Astrocyte (in vitro differentiated cells and primary cell): Measurements from ENCODE around the gene HERC2. TPM values are rescaled to one million over a fixed set of nuclear protein-coding genes. Genes with fewer than 3 reads are reported as not detected.

ENCODE experiments used
- DNase-seq: peaks from one replicate; pipeline ENCODE4 v3.0.0-alpha.2; 2010; ENCODE audit warnings: low read depth
- FAIRE-seq: peaks from 2 replicates; lab custom pipeline; 2011; peaks lifted over from hg19 to GRCh38; lab: Jason Lieb, UNC
- H2AFZ ChIP-seq: 2 replicates; pipeline ENCODE4 v1.6.0; 2012; ENCODE audit warnings: low read depth, low read length, inconsistent platforms
- H3K27ac ChIP-seq: 2 replicates; pipeline ENCODE4 v1.5.1; 2011; ENCODE audit warnings: low read depth, low read length, inconsistent platforms
- H3K27me3 ChIP-seq: 2 replicates; pipeline ENCODE4 v1.6.0; 2011; ENCODE audit warnings: low read length, inconsistent platforms; ENCODE audit not compliant: insufficient read depth
- H3K36me3 ChIP-seq: 2 replicates; pipeline ENCODE4 v1.5.1; 2011; ENCODE audit warnings: low read length, inconsistent platforms; ENCODE audit not compliant: insufficient read depth
- H3K4me1 ChIP-seq: 2 replicates; pipeline ENCODE4 v1.5.1; 2011; ENCODE audit warnings: low read length, inconsistent platforms; ENCODE audit not compliant: insufficient read depth
- H3K4me2 ChIP-seq: 2 replicates; pipeline ENCODE4 v1.6.0; 2012; ENCODE audit warnings: low read length, inconsistent platforms
- H3K4me3 ChIP-seq: 2 replicates; pipeline ENCODE4 v1.5.1; 2011; ENCODE audit warnings: low read depth, mild to moderate bottlenecking, low read length, inconsistent platforms; ENCODE audit not compliant: insufficient read depth
- H3K79me2 ChIP-seq: 2 replicates; pipeline ENCODE4 v1.6.0; 2012; ENCODE audit warnings: mild to moderate bottlenecking, low read length, inconsistent platforms; ENCODE audit not compliant: insufficient read depth
- H3K9ac ChIP-seq: 2 replicates; pipeline ENCODE4 v1.6.0; 2012; ENCODE audit warnings: mild to moderate bottlenecking, low read length, inconsistent platforms
- H3K9me3 ChIP-seq: 2 replicates; pipeline ENCODE4 v1.5.1; 2012; ENCODE audit warnings: low read depth, mild to moderate bottlenecking, low read length, inconsistent platforms; ENCODE audit not compliant: insufficient read depth
- H4K20me1 ChIP-seq: 2 replicates; pipeline ENCODE4 v1.6.0; 2012; ENCODE audit warnings: low read length, inconsistent platforms; ENCODE audit not compliant: insufficient read depth
- H3K27ac Mint-ChIP-seq: one replicate; pipeline ENCODE4 v1.8.0; 2021; ENCODE audit warnings: mild to moderate bottlenecking, mixed read lengths; ENCODE audit not compliant: unreplicated experiment
- H3K27me3 Mint-ChIP-seq: one replicate; pipeline ENCODE4 v1.8.0; 2021; ENCODE audit warnings: low read depth, mixed read lengths; ENCODE audit not compliant: unreplicated experiment
- H3K36me3 Mint-ChIP-seq: one replicate; pipeline ENCODE4 v1.8.0; 2021; ENCODE audit warnings: low read depth, mixed read lengths; ENCODE audit not compliant: unreplicated experiment
- H3K4me1 Mint-ChIP-seq: one replicate; pipeline ENCODE4 v1.8.0; 2021; ENCODE audit warnings: low read depth, mixed read lengths; ENCODE audit not compliant: unreplicated experiment
- H3K4me3 Mint-ChIP-seq: one replicate; pipeline ENCODE4 v1.8.0; 2021; ENCODE audit warnings: mild to moderate bottlenecking, moderate library complexity, mixed read lengths; ENCODE audit not compliant: unreplicated experiment
- H3K9me3 Mint-ChIP-seq: one replicate; pipeline ENCODE4 v1.8.0; 2021; ENCODE audit warnings: mild to moderate bottlenecking, mixed read lengths; ENCODE audit not compliant: unreplicated experiment
- EZH2 ChIP-seq: IDR thresholded peaks from 2 replicates; pipeline ENCODE4 v1.6.1; 2012; ENCODE audit warnings: mild to moderate bottlenecking, low read length, inconsistent platforms; ENCODE audit not compliant: insufficient read depth
- total RNA-seq: library from RNA; stranded (reverse); gene quantifications from 2 replicates; pipeline ENCODE4 v1.2.1, GENCODE V29; 2021
- TF ChIP-seq, protein P1 (sequence below): IDR thresholded peaks from 2 replicates; pipeline ENCODE4 v1.5.1; 2011; ENCODE audit warnings: low read depth, mild to moderate bottlenecking, inconsistent platforms, low read length, moderate library complexity; ENCODE audit not compliant: insufficient read depth

HERC2 gene
- total RNA-seq, 1 donor from 2014 or later, result 61.5 TPM

DNA sequence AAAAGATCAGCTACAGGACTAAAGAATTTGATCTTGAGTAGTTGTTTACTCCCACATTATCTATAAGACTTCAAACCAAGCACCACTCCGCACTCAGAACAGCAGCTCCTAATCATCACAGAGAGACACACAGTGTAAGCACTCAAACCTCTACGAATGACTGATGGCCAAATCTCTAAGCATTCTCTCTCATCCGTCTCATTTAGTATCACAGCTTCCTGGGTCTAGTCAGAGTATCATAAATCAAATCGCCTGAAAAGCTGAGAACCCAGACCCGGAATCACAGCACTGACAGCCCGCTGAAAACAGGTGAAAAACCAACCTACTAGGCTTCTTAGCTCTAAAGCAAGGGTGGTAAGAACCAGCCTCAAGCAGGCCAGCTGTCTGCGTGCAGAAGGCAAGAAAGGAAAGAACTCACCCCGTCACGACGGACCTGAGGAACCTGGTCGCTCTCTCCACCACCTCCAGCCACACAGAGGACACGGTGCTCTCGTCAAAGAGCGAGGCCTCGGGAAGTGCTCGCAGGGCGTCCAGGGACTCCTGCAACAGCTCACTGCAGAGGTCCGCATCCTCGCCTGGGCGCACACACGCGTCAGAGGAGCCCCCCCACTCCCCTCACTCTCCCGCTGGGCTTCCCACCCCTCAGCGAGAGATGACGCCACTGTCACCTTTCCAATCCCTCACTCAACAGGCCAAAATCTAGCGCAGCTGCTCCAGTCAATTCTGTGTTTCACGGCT is 47.9 kb downstream of the HERC2 start:
- H3K27ac ChIP-seq, result no peak overlapping the region
- no peak overlapping the region for H3K9ac ChIP-seq
- no peaks in the 10 kb centered on the region for H3K4me1 ChIP-seq
- Mint-ChIP-seq H3K9me3 (no peaks in the 10 kb centered on the region), H3K27me3 (no peaks in the 10 kb centered on the region), H3K27ac (no peak overlapping the region), H3K4me1 (no peaks in the 10 kb centered on the region), H3K4me3 (no peak overlapping the region), H3K36me3 (peaks cover 10% of the 10 kb centered on the region)
- DNase-seq (no peak), FAIRE-seq (no peak)
- H3K4me3 ChIP-seq, result no peak overlapping the region
- H3K36me3 ChIP-seq, result peaks cover 15% of the 10 kb centered on the region
- H3K27me3 ChIP-seq, result no peaks in the 10 kb centered on the region
- peaks cover 4% of the 10 kb centered on the region for H3K79me2 ChIP-seq
- no peaks in the 10 kb centered on the region for H3K9me3 ChIP-seq
- H3K4me2 ChIP-seq, result no peak overlapping the region
- H2AFZ ChIP-seq, result no peak overlapping the region
- TF ChIP-seq EZH2, result no peak
- TF ChIP-seq, protein P1, sequence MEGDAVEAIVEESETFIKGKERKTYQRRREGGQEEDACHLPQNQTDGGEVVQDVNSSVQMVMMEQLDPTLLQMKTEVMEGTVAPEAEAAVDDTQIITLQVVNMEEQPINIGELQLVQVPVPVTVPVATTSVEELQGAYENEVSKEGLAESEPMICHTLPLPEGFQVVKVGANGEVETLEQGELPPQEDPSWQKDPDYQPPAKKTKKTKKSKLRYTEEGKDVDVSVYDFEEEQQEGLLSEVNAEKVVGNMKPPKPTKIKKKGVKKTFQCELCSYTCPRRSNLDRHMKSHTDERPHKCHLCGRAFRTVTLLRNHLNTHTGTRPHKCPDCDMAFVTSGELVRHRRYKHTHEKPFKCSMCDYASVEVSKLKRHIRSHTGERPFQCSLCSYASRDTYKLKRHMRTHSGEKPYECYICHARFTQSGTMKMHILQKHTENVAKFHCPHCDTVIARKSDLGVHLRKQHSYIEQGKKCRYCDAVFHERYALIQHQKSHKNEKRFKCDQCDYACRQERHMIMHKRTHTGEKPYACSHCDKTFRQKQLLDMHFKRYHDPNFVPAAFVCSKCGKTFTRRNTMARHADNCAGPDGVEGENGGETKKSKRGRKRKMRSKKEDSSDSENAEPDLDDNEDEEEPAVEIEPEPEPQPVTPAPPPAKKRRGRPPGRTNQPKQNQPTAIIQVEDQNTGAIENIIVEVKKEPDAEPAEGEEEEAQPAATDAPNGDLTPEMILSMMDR, result no peak
- H4K20me1 ChIP-seq, result peaks cover 17% of the 10 kb centered on the region

DNA sequence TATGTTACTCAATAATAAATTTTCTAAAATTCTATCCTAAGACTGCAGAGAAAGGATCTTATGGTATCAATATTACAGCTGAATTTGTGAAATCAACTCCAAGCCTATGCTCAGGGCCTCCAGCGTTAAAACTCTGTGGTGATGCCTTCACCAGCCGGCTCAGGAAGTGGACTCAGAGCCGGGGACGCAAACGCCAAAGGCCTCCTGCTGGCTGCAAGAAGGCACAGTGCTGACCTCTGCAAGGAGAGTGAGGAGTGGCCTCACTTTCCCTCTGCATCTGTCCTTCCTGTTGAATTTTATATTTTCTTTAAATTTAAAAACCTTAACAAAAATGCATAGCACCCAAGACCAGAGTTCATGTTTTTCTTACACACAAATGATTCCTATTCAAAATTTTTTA is 48.5 kb downstream of the HERC2 start:
- TF ChIP-seq, protein P1, result peak; percentile 16
- no peak for TF ChIP-seq EZH2
- FAIRE-seq, result no peak
- Mint-ChIP-seq H3K27ac (no peak overlapping the region), H3K4me1 (no peaks in the 10 kb centered on the region), H3K36me3 (peaks cover 10% of the 10 kb centered on the region), H3K9me3 (no peaks in the 10 kb centered on the region), H3K27me3 (no peaks in the 10 kb centered on the region), H3K4me3 (no peak overlapping the region)
- Histone ChIP-seq H3K4me2 (no peak overlapping the region), H3K4me1 (no peaks in the 10 kb centered on the region), H3K4me3 (no peak overlapping the region), H3K9me3 (no peaks in the 10 kb centered on the region), H3K27me3 (no peaks in the 10 kb centered on the region), H3K9ac (no peak overlapping the region), H4K20me1 (peaks cover 17% of the 10 kb centered on the region), H2AFZ (no peak overlapping the region), H3K27ac (no peak overlapping the region), H3K79me2 (peaks cover 4% of the 10 kb centered on the region), H3K36me3 (peaks cover 17% of the 10 kb centered on the region)
- no peak for DNase-seq

DNA sequence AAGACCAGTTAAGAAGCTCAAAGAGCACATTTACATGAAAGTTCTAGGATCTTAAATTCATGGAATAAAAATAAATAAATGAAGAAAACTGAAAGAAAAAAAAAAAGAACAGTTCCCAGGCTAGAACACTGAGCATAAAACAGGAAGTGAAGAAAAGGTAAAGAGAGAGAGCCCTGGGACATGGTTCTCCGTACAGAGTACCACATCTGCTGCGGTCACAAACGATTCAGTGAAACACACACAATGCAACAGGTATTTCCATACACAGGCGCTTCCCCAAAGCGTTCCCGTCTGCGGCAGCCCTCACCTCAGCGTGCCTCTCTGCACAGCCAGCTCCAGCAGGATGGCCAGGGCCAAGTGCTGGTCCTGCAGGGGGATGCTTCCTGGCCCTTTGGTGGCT is 49.4 kb downstream of the HERC2 start:
- H3K27me3 ChIP-seq, result no peaks in the 10 kb centered on the region
- H3K36me3 ChIP-seq, result peaks cover 24% of the 10 kb centered on the region
- no peaks in the 10 kb centered on the region for H3K9me3 ChIP-seq
- FAIRE-seq, result no peak
- TF ChIP-seq, protein P1, result no peak
- TF ChIP-seq EZH2, result no peak
- H3K9ac ChIP-seq, result no peak overlapping the region
- peaks cover 17% of the 10 kb centered on the region for H4K20me1 ChIP-seq
- Mint-ChIP-seq H3K27ac (no peak overlapping the region), H3K27me3 (no peaks in the 10 kb centered on the region), H3K9me3 (no peaks in the 10 kb centered on the region), H3K4me1 (no peaks in the 10 kb centered on the region), H3K4me3 (no peak overlapping the region), H3K36me3 (peaks cover 16% of the 10 kb centered on the region)
- no peak overlapping the region for H3K4me2 ChIP-seq
- H3K27ac ChIP-seq, result no peak overlapping the region
- no peak overlapping the region for H3K4me3 ChIP-seq
- H3K4me1 ChIP-seq, result no peaks in the 10 kb centered on the region
- no peak overlapping the region for H2AFZ ChIP-seq
- no peak for DNase-seq
- peaks cover 4% of the 10 kb centered on the region for H3K79me2 ChIP-seq
